GM12873 (cell line): ENCODE measurements around the gene MIER3.

Experiments used
- CTCF ChIP-seq: IDR thresholded peaks from 2 replicates; pipeline ENCODE4 v1.5.1; 2012; ENCODE audit warnings: low read depth, mild to moderate bottlenecking, moderate library complexity, low read length, control low read depth; ENCODE audit not compliant: insufficient read depth; ENCODE audit errors: missing control alignments

Gene MIER3

GRCh38 chr5:56951946-56952691, at the start of gene MIER3:
TSS of gene MIER3 (minus strand) at chr5:56952123. CDS start at chr5:56952102, 21 bp downstream.
- TF ChIP-seq CTCF: no peak

GRCh38 chr5:56995596-56995995, 43.7 kb upstream of the MIER3 start:
- no peak for TF ChIP-seq CTCF

DNA sequence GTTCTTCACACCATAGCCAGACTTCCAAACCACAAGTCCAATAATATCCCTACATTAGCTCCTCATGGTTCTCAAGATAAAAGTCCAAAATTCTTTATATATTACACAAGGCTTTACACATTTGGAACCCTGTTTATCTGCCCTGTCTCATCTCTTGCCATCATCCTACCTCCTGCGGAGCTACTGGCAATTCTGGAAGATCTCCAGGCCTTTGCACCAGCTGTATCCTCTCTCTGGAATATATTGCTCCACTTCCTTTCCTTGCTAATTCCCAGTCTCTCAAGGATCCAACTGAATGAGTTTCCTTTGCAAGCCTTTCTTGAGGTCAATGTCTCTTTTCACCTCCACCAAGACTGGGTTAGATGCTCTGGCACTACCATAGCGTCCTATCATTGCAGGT, 41.3 kb upstream of the MIER3 start:
- TF ChIP-seq CTCF: no peak

DNA sequence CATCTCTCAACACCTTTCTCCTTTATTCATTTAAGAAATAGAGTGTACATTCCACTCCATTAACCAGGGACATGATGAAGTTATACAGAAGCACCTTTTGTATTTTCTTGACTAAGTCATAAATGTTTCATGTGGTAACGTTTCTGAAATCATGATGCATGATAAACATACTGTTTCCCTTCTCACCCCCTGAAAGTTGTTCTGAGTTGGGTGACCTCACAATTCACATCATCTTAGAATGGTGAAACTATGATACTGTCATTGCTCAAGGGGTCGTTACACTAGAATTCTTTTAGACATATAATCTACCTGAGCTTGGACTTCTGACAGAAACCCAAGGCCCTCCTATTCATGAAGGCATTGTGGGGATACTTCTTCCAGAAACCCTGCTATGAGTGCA, 37.8 kb upstream of the MIER3 start:
- no peak for TF ChIP-seq CTCF

DNA sequence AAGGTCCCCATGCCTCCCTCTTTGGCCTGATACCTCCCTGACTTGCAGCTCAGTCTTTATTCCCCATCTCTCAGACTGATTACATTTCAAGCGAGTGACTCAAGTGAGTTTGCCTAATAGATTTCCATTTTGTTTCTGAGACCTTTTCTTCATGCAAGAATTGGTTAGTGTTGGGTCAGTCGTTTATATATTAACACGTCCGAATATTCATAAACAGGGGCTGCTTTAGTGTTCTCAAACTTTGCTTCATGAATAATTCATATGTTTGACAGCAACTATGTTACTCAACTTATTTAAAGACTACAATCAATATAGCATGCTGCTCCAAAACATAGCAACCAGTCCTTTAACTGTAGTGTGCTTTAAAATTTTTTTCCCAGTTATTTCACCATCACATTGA, 36.6 kb upstream of the MIER3 start:
- TF ChIP-seq CTCF: no peak

GRCh38 chr5:56987171-56987570, 35.2 kb upstream of the MIER3 start:
- no peak for TF ChIP-seq CTCF

DNA sequence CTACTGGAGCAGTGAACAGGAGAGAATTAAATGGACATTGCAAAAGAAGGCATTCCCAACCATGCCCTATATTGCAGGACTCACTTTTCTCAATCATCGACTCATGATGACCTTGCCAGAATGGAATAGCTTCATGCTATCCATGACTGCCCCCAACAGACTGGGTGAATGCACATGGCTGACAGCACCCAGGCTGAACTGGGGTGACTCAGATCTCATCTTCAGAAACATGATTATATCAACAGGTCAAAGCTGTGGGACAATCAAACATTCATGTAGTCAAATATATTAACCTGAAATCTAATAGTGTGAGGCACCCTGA, 34.7 kb upstream of the MIER3 start:
- no peak for TF ChIP-seq CTCF
